HG03175 (cell line): ENCODE data around the gene FZR1.

Experiments used
- ATAC-seq: cut with Tn5 transposase; IDR thresholded peaks from one replicate; pipeline ENCODE4 v1.9.1; 2021; ENCODE audit warnings: mild to moderate bottlenecking, moderate library complexity; ENCODE audit not compliant: unreplicated experiment

The FZR1 gene

DNA sequence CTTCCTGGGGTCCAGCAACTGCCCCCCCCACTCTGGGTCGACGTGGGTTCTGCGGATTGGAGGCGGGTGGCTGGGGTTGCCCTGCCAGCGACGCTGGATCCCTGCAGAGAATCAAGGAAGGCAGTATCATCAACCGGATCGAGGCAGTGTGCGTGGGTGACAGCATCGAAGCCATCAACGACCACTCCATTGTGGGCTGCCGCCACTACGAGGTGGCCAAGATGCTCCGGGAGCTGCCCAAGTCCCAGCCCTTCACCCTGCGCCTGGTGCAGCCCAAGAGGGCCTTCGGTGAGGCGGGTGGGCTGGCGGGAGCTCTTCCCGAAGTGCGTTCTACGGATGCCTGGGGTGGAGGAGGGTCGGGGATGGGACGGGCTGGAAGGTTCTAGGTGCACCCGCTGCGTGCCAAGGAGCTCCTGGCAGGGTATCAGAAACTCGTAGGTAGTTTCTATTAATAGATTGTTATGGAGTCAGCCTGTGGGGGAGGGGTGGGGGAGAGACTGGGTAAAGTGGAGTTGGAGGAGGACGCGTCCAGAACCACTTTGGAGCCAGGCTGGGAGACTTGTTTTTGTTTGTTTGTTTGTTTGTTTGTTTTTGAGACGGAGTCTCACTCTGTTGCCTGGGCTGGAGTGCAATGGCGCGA, 80.7 kb downstream of the FZR1 start:
- no peak for ATAC-seq
